Stimulated activated naive B cell treated with anti-CD40 and anti-IgM and Interleukin-4, amounts not matched to agents 10 μg/mL and 1 μg/mL and 100 μg/mL, for 72 hours (primary cell): Measurements from ENCODE around the gene LBX2.

Experiments used
- ATAC-seq, 2 donors: fragments of 150-1000 bp; cut with Tn5 transposase; replicated peaks; 2 replicates each; pipeline ENCODE4 v1.10.0; 2021; ENCODE audit warnings: moderate library complexity in 1 of 2
- DNase-seq: peaks from one replicate; pipeline ENCODE4 v3.0.0; 2021
- H3K27ac Mint-ChIP-seq: one replicate; pipeline ENCODE4 v1.8.0; 2022; ENCODE audit warnings: mild to moderate bottlenecking, mixed read lengths
- H3K27me3 Mint-ChIP-seq, 2 donors: one replicate each; pipeline ENCODE4 v1.8.0; 2022; ENCODE audit warnings: mixed read lengths in 2 of 2
- H3K36me3 Mint-ChIP-seq, 2 donors: one replicate each; pipeline ENCODE4 v1.8.0; 2022; ENCODE audit warnings: mixed read lengths in 2 of 2, mild to moderate bottlenecking in 1 of 2
- H3K4me1 Mint-ChIP-seq, 2 donors: one replicate each; pipeline ENCODE4 v1.8.0; 2022; ENCODE audit warnings: mixed read lengths in 2 of 2, mild to moderate bottlenecking in 1 of 2
- H3K4me3 Mint-ChIP-seq, 2 donors: one replicate each; pipeline ENCODE4 v1.8.0; 2022; ENCODE audit warnings: mild to moderate bottlenecking in 2 of 2, mixed read lengths in 2 of 2, moderate library complexity in 1 of 2
- H3K9me3 Mint-ChIP-seq, 2 donors: one replicate each; pipeline ENCODE4 v1.8.0; 2022; ENCODE audit warnings: mixed read lengths in 2 of 2, mild to moderate bottlenecking in 1 of 2

LBX2 gene

GRCh38 chr2:74503506-74504475 is 4.4 kb upstream of the LBX2 start:
- peaks cover 39 to 44% of the 10 kb centered on the region in 2 donors for H3K36me3 Mint-ChIP-seq
- peak overlapping the region; percentile 86 for H3K27ac Mint-ChIP-seq
- no peak for ATAC-seq
- no peaks in the 10 kb centered on the region for H3K9me3 Mint-ChIP-seq
- peak overlapping the region; percentile 80 to 88 for H3K4me3 Mint-ChIP-seq
- peaks cover 58 to 85% of the 10 kb centered on the region in 2 donors for H3K4me1 Mint-ChIP-seq
- H3K27me3 Mint-ChIP-seq: peaks cover 50 to 57% of the 10 kb centered on the region in 2 donors
- DNase-seq: no peak

- Mint-ChIP-seq H3K27ac (peak overlapping the region; percentile 86), H3K4me1 (peaks cover 57 to 85% of the 10 kb centered on the region in 2 donors), H3K9me3 (no peaks in the 10 kb centered on the region), H3K36me3 (peaks cover 39 to 44% of the 10 kb centered on the region in 2 donors), H3K4me3 (peak overlapping the region; percentile 80 to 88), H3K27me3 (peaks cover 58 to 66% of the 10 kb centered on the region in 2 donors)
- ATAC-seq: peak; percentile 45 to 48
- DNase-seq: peak; percentile 59
These were observed 3.5 kb upstream of the LBX2 start for GRCh38 chr2:74502720-74503505.

- DNase-seq: no peak
- Mint-ChIP-seq H3K36me3 (peaks cover 35 to 41% of the 10 kb centered on the region in 2 donors), H3K4me3 (peak overlapping the region; percentile 80 to 88), H3K27ac (no peak overlapping the region), H3K4me1 (peaks cover 58 to 88% of the 10 kb centered on the region in 2 donors), H3K9me3 (no peaks in the 10 kb centered on the region), H3K27me3 (peaks cover 59 to 71% of the 10 kb centered on the region in 2 donors)
- ATAC-seq: no peak
These were observed 2.8 kb upstream of the LBX2 start for GRCh38 chr2:74502147-74502719.

GRCh38 chr2:74501335-74502071 is 2.1 kb upstream of the LBX2 start:
- no peak overlapping the region for H3K27ac Mint-ChIP-seq

GRCh38 chr2:74500578-74500946 is 1.2 kb upstream of the LBX2 start:
- ATAC-seq (no peak), DNase-seq (no peak)
- Mint-ChIP-seq H3K4me1 (peaks cover 47 to 73% of the 10 kb centered on the region in 2 donors), H3K9me3 (no peaks in the 10 kb centered on the region), H3K27me3 (peaks cover 59 to 71% of the 10 kb centered on the region in 2 donors), H3K27ac (no peak overlapping the region), H3K4me3 (no peak overlapping the region), H3K36me3 (peaks cover 25 to 31% of the 10 kb centered on the region in 2 donors)

More at GRCh38 chr2:74501335-74502071, 2.1 kb upstream of the LBX2 start:
- Mint-ChIP-seq H3K36me3 (peaks cover 29 to 35% of the 10 kb centered on the region in 2 donors), H3K27me3 (peaks cover 59 to 71% of the 10 kb centered on the region in 2 donors), H3K9me3 (no peaks in the 10 kb centered on the region), H3K4me3 (peak overlapping the region; percentile 80 to 88), H3K4me1 (peaks cover 51 to 80% of the 10 kb centered on the region in 2 donors)
- no peak for DNase-seq
- ATAC-seq: no peak

GRCh38 chr2:74499940-74500577 is 656 bp upstream of the LBX2 start:
- Mint-ChIP-seq H3K4me1 (peaks cover 42 to 68% of the 10 kb centered on the region in 2 donors), H3K4me3 (peak overlapping the region in 1 of 2 donors; percentile 74), H3K27ac (peak overlapping the region; percentile 51), H3K36me3 (peaks cover 20 to 26% of the 10 kb centered on the region in 2 donors), H3K9me3 (no peaks in the 10 kb centered on the region), H3K27me3 (peaks cover 56 to 69% of the 10 kb centered on the region in 2 donors)
- ATAC-seq: no peak
- DNase-seq: no peak

GRCh38 chr2:74498500-74499266 is 720 bp downstream of the LBX2 start:
- Mint-ChIP-seq H3K9me3 (no peaks in the 10 kb centered on the region), H3K36me3 (peaks cover 16 to 23% of the 10 kb centered on the region in 2 donors), H3K27ac (peak overlapping the region; percentile 70), H3K27me3 (peaks cover 43 to 56% of the 10 kb centered on the region in 2 donors), H3K4me1 (peaks cover 33 to 59% of the 10 kb centered on the region in 2 donors), H3K4me3 (peak overlapping the region; percentile 74 to 76)
- ATAC-seq (peak; percentile 31 to 46), DNase-seq (no peak)

GRCh38 chr2:74497777-74498499 is 1.5 kb downstream of the LBX2 start:
- DNase-seq (no peak), ATAC-seq (peak; percentile 30 to 52)
- peaks cover 43 to 55% of the 10 kb centered on the region in 2 donors for H3K27me3 Mint-ChIP-seq
- no peaks in the 10 kb centered on the region for H3K9me3 Mint-ChIP-seq
- peak overlapping the region; percentile 70 for H3K27ac Mint-ChIP-seq
- H3K4me1 Mint-ChIP-seq: peaks cover 32 to 55% of the 10 kb centered on the region in 2 donors
- peaks cover 22 to 23% of the 10 kb centered on the region in 2 donors for H3K36me3 Mint-ChIP-seq
- H3K4me3 Mint-ChIP-seq: peak overlapping the region; percentile 74 to 76

- H3K27ac Mint-ChIP-seq: peak overlapping the region; percentile 66
- no peak for ATAC-seq
- H3K4me1 Mint-ChIP-seq: peaks cover 27 to 47% of the 10 kb centered on the region in 2 donors
- peaks cover 37 to 48% of the 10 kb centered on the region in 2 donors for H3K27me3 Mint-ChIP-seq
- no peaks in the 10 kb centered on the region for H3K9me3 Mint-ChIP-seq
- peaks cover 26 to 28% of the 10 kb centered on the region in 2 donors for H3K36me3 Mint-ChIP-seq
- DNase-seq: no peak
- peak overlapping the region; percentile 74 to 76 for H3K4me3 Mint-ChIP-seq
These were observed 2.2 kb downstream of the LBX2 start for GRCh38 chr2:74496997-74497776.

GRCh38 chr2:74495440-74495839 is 4.0 kb downstream of the LBX2 start:
- peaks cover 39 to 41% of the 10 kb centered on the region in 2 donors for H3K36me3 Mint-ChIP-seq

GRCh38 chr2:74493546-74493945 is 5.9 kb downstream of the LBX2 start:
- Mint-ChIP-seq H3K27ac (no peak overlapping the region), H3K36me3 (peaks cover 45 to 56% of the 10 kb centered on the region in 2 donors), H3K4me1 (peaks cover 15 to 26% of the 10 kb centered on the region in 2 donors), H3K9me3 (no peaks in the 10 kb centered on the region), H3K4me3 (no peak overlapping the region), H3K27me3 (peaks cover 7 to 11% of the 10 kb centered on the region in 2 donors)
- DNase-seq: no peak
- ATAC-seq: no peak

More at GRCh38 chr2:74495440-74495839, 4.0 kb downstream of the LBX2 start:
- no peak for DNase-seq
- ATAC-seq: no peak
- Mint-ChIP-seq H3K27me3 (peaks cover 21 to 30% of the 10 kb centered on the region in 2 donors), H3K9me3 (no peaks in the 10 kb centered on the region), H3K27ac (no peak overlapping the region), H3K4me3 (no peak overlapping the region), H3K4me1 (peaks cover 23 to 38% of the 10 kb centered on the region in 2 donors)
